HCT116 (cell line): ENCODE measurements around the gene DAGLA. TPM values are rescaled to one million over a fixed set of nuclear protein-coding genes. Genes with fewer than 3 reads are reported as not detected.

Experiments
- ATAC-seq: fragments of 200-7000 bp; cut with Tn5 transposase; 2 replicates; pipeline ENCODE4 v1.9.1; 2020; ENCODE audit warnings: mild to moderate bottlenecking, moderate library complexity
- BruUV-seq: library from RNA; stranded (reverse); fragments of 400-500 nt; replicated peaks from 2 replicates; lab custom pipeline; 2021; lab: Mats Ljungman, UMichigan
- CTCF ChIA-PET: fragments of 300-600 bp; sonication (Branson Sonifier 250); formaldehyde crosslinking; loops from one replicate; lab custom pipeline; 2021; ENCODE audit warnings: antibody characterized with exemption; lab: Charles Lee
- POLR2A ChIA-PET: fragments of 300-600, 350-600 bp; sonication (Branson Sonifier 250); formaldehyde crosslinking; loops from one replicate; lab custom pipeline; 2021; ENCODE audit warnings: antibody characterized with exemption; lab: Charles Lee
- RAD21 ChIA-PET, 2 experiments: fragments of 300-600 bp; sonication (Branson Sonifier 250); formaldehyde crosslinking; loops; one replicate each; lab custom pipeline; 2023; ENCODE audit warnings: low total read pairs in 2 of 2; ENCODE audit not compliant: uncharacterized antibody in 2 of 2, unreplicated experiment in 2 of 2, low non-redundant PET in 1 of 2; lab: Charles Lee
- DNase-seq: peaks from one replicate; pipeline ENCODE4 v3.0.0-alpha.2; 2010; ENCODE audit warnings: low read depth, low spot score
- H2AFZ ChIP-seq: fragments of 200-600 bp; shearing (Covaris generic), sonication (generic); 2 replicates; pipeline ENCODE4 v1.6.1; 2017; ENCODE audit warnings: low read depth, mixed run types, mixed read lengths, antibody characterized with exemption, low read length; ENCODE audit not compliant: poor library complexity, severe bottlenecking
- H3K27ac ChIP-seq: 2 replicates; pipeline ENCODE4 v1.5.1; 2012; ENCODE audit warnings: low read depth, low read length
- H3K27me3 ChIP-seq: fragments of 200-600 bp; sonication (generic); 2 replicates; pipeline ENCODE4 v1.6.1; 2016; ENCODE audit warnings: mixed run types, low read length, mixed read lengths; ENCODE audit not compliant: insufficient read depth
- H3K36me3 ChIP-seq, 2 experiments: fragments of 200-500 bp in 1 of 2; fragments of 200-600 bp in 1 of 2; sonication (Bioruptor generic) in 1 of 2; sonication (generic) in 1 of 2; 2 replicates each; pipeline versions ENCODE4 v1.5.1 to v1.6.1; 2014 to 2016; ENCODE audit warnings: low read length in 2 of 2, inconsistent platforms in 1 of 2, mixed read lengths in 1 of 2, mixed run types in 1 of 2; ENCODE audit not compliant: insufficient read depth in 2 of 2, control insufficient read depth in 1 of 2
- H3K4me1 ChIP-seq, 2 experiments: fragments of 200-600 bp in 1 of 2; sonication (generic) in 1 of 2; 2 replicates each; pipeline versions ENCODE4 v1.5.1 to v1.6.1; 2012 to 2017; ENCODE audit warnings: low read length in 2 of 2, inconsistent platforms in 1 of 2, mild to moderate bottlenecking in 1 of 2, mixed read lengths in 1 of 2, mixed run types in 1 of 2, moderate library complexity in 1 of 2; ENCODE audit not compliant: insufficient read depth in 2 of 2, control insufficient read depth in 1 of 2
- H3K4me2 ChIP-seq: fragments of 200-600 bp; sonication (generic); 2 replicates; pipeline ENCODE4 v1.6.1; 2017; ENCODE audit warnings: mixed run types, low read length, mixed read lengths
- H3K4me3 ChIP-seq, 2 experiments: fragments of 200-600 bp in 1 of 2; sonication (generic) in 1 of 2; replicated peaks in 1 of 2; 2 replicates each; pipeline ENCODE4 v1.5.1; 2011 to 2016; ENCODE audit warnings: low read length in 2 of 2, control low read depth in 1 of 2, low read depth in 1 of 2, mild to moderate bottlenecking in 1 of 2, mixed read lengths in 1 of 2, mixed run types in 1 of 2
- H3K79me2 ChIP-seq: fragments of 200-600 bp; sonication (generic); 2 replicates; pipeline ENCODE4 v1.6.1; 2017; ENCODE audit warnings: mild to moderate bottlenecking, mixed run types, low read length, moderate library complexity, mixed read lengths; ENCODE audit not compliant: insufficient read depth
- H3K9ac ChIP-seq: fragments of 200-600 bp; sonication (generic); 2 replicates; pipeline ENCODE4 v1.6.1; 2016; ENCODE audit warnings: low read length, mixed read lengths
- H3K9me2 ChIP-seq: fragments of 200-600 bp; sonication (generic), shearing (Covaris generic); 2 replicates; pipeline ENCODE4 v1.6.1; 2017; ENCODE audit warnings: mixed run types, mild to moderate bottlenecking, moderate library complexity; ENCODE audit not compliant: insufficient read depth
- H3K9me3 ChIP-seq, 2 experiments: fragments of 200-500 bp in 1 of 2; fragments of 200-600 bp in 1 of 2; sonication (Bioruptor generic) in 1 of 2; sonication (generic) in 1 of 2; 2 replicates each; pipeline ENCODE4 v1.6.1; 2014 to 2017; ENCODE audit warnings: low read length in 2 of 2, mixed read lengths in 2 of 2, inconsistent platforms in 1 of 2, low read depth in 1 of 2, mild to moderate bottlenecking in 1 of 2, mixed run types in 1 of 2, moderate library complexity in 1 of 2; ENCODE audit not compliant: control insufficient read depth in 1 of 2, insufficient read depth in 1 of 2
- H4K20me1 ChIP-seq: fragments of 200-600 bp; sonication (generic), shearing (Covaris generic); 2 replicates; pipeline ENCODE4 v1.6.1; 2017; ENCODE audit warnings: mixed run types, mild to moderate bottlenecking, moderate library complexity; ENCODE audit not compliant: insufficient read depth
- EGR1 ChIP-seq: IDR thresholded peaks from 2 replicates; pipeline ENCODE4 v1.6.1; 2012; ENCODE audit warnings: low read depth
- ELF1 ChIP-seq: IDR thresholded peaks from 2 replicates; pipeline ENCODE4 v1.6.1; 2012; ENCODE audit warnings: low read depth, borderline replicate concordance
- EZH2 ChIP-seq: fragments of 200-600 bp; sonication (generic); IDR thresholded peaks from 2 replicates; pipeline ENCODE4 v1.6.1; 2017; ENCODE audit warnings: antibody characterized with exemption, mixed run types
- FOSL1 ChIP-seq: IDR thresholded peaks from 2 replicates; pipeline ENCODE4 v1.6.1; 2012; ENCODE audit warnings: low read depth
- POLR2AphosphoS5 ChIP-seq: IDR thresholded peaks from 2 replicates; pipeline ENCODE4 v1.6.1; 2011; ENCODE audit warnings: mild to moderate bottlenecking, low read depth, low read length, moderate library complexity
- SP1 ChIP-seq: IDR thresholded peaks from 2 replicates; pipeline ENCODE4 v1.6.1; 2012; ENCODE audit warnings: low read depth
- TCF7L2 ChIP-seq: IDR thresholded peaks from 2 replicates; pipeline ENCODE4 v1.7.0; 2011; ENCODE audit warnings: borderline replicate concordance, inconsistent platforms; ENCODE audit not compliant: insufficient read depth, insufficient read length; ENCODE audit errors: extremely low read depth
- ZNF274 ChIP-seq: fragments of 200-500 bp; sonication (Bioruptor generic); IDR thresholded peaks from 2 replicates; pipeline ENCODE4 v1.6.1; 2014; ENCODE audit warnings: mild to moderate bottlenecking, low read depth, low read length, inconsistent platforms
- intact Hi-C: fragments of 100-400 bp; cut with micrococcal nuclease; formaldehyde crosslinking; loops from 2 replicates; pipeline ENCODE4 v1.10.0; 2022
- total RNA-seq: library from RNA; stranded (reverse); gene quantifications from one replicate; pipeline ENCODE4 v1.2.1, GENCODE V29; 2021; ENCODE audit not compliant: unreplicated experiment
- TF ChIP-seq, protein P1 (sequence below), 3 experiments: fragments of 200-600 bp in 1 of 3; sonication (generic) in 1 of 3; IDR thresholded peaks in 2 of 3; conservative IDR thresholded peaks in 1 of 3; 2 replicates each; pipeline ENCODE4 v1.5.1; 2012 to 2017; ENCODE audit warnings: low read depth in 2 of 3, low read length in 2 of 3, antibody characterized with exemption in 1 of 3, borderline replicate concordance in 1 of 3, control low read depth in 1 of 3, mild to moderate bottlenecking in 1 of 3, mixed read lengths in 1 of 3, mixed run types in 1 of 3, moderate library complexity in 1 of 3; ENCODE audit not compliant: insufficient read depth in 1 of 3
- TF ChIP-seq, protein P2 (sequence below): IDR thresholded peaks from 2 replicates; pipeline ENCODE4 v1.6.1; 2011; ENCODE audit warnings: mild to moderate bottlenecking, low read length, moderate library complexity; ENCODE audit not compliant: insufficient replicate concordance; ENCODE audit errors: extremely low read depth
- TF ChIP-seq, protein P3 (sequence below): IDR thresholded peaks from 2 replicates; pipeline ENCODE4 v1.6.1; 2012

Gene DAGLA
- total RNA-seq, 1 experiment from 2014 or later: 2.7 TPM

DNA sequence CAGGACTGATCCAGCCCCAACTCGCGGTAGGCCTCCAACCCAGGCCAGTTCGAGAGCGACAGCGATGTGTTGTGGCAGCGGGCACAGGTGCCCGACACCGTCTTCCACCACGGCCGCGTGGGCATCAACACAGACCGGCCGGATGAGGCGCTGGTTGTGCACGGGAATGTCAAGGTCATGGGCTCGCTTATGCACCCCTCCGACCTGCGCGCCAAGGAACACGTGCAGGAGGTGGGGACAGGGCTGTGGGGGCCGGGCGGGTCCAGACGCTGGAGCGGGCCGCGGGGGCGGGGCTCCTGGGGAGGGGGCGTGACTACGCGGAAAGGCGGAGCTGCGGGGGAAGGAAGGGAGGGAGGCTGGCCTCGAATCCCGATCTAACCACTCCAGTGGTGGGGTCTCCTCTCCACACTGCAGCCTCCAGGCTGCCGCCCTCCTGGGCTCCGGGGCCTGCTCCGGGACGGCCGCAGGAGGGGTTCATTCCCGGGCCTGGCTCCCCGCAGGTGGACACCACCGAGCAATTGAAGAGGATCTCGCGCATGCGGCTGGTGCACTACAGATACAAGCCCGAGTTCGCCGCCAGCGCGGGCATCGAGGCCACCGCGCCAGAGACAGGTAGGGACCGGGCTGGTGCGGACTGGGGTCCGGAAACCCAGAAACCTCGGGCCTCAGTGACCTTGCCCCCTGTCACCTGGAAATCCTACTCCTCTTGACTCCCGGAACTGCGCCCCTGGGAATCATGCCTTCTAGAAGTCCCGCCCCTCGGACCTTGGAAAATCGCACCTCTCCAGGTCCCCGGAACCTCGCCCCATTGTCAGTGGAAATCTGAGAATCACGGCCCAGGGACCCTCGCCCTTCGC lies 97.3 kb downstream of the DAGLA start:
- no TSS peak for BruUV-seq
- Histone ChIP-seq H3K4me3 (no peak overlapping the region), H4K20me1 (no peaks in the 10 kb centered on the region), H3K27ac (no peak overlapping the region), H3K9me3 (no peaks in the 10 kb centered on the region), H3K9ac (no peak overlapping the region), H3K4me2 (no peak overlapping the region), H3K9me2 (no peaks in the 10 kb centered on the region), H3K36me3 (peaks cover 3 to 12% of the 10 kb centered on the region in 2 experiments; a peak in 2 of 4 replicates), H3K79me2 (no peaks in the 10 kb centered on the region), H3K4me1 (peaks cover 3 to 4% of the 10 kb centered on the region in 2 experiments), H2AFZ (no peak overlapping the region), H3K27me3 (no peaks in the 10 kb centered on the region)
- DNase-seq (no peak), ATAC-seq (no peak)
- TF ChIP-seq EGR1 (no peak), EZH2 (no peak), ELF1 (no peak), SP1 (no peak), ZNF274 (no peak), POLR2AphosphoS5 (no peak), FOSL1 (no peak), TCF7L2 (no peak)
- TF ChIP-seq, protein P1, sequence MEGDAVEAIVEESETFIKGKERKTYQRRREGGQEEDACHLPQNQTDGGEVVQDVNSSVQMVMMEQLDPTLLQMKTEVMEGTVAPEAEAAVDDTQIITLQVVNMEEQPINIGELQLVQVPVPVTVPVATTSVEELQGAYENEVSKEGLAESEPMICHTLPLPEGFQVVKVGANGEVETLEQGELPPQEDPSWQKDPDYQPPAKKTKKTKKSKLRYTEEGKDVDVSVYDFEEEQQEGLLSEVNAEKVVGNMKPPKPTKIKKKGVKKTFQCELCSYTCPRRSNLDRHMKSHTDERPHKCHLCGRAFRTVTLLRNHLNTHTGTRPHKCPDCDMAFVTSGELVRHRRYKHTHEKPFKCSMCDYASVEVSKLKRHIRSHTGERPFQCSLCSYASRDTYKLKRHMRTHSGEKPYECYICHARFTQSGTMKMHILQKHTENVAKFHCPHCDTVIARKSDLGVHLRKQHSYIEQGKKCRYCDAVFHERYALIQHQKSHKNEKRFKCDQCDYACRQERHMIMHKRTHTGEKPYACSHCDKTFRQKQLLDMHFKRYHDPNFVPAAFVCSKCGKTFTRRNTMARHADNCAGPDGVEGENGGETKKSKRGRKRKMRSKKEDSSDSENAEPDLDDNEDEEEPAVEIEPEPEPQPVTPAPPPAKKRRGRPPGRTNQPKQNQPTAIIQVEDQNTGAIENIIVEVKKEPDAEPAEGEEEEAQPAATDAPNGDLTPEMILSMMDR (IDR thresholded peaks at IDR 0.05 in 2 of 3, conservative IDR thresholded peaks at IDR 0.05 in 1 of 3; ENCODE audit: borderline replicate concordance in 1 of 3, insufficient read depth in 1 of 3, low read depth in 2 of 3, low read length in 2 of 3): no peak
- TF ChIP-seq, protein P2, sequence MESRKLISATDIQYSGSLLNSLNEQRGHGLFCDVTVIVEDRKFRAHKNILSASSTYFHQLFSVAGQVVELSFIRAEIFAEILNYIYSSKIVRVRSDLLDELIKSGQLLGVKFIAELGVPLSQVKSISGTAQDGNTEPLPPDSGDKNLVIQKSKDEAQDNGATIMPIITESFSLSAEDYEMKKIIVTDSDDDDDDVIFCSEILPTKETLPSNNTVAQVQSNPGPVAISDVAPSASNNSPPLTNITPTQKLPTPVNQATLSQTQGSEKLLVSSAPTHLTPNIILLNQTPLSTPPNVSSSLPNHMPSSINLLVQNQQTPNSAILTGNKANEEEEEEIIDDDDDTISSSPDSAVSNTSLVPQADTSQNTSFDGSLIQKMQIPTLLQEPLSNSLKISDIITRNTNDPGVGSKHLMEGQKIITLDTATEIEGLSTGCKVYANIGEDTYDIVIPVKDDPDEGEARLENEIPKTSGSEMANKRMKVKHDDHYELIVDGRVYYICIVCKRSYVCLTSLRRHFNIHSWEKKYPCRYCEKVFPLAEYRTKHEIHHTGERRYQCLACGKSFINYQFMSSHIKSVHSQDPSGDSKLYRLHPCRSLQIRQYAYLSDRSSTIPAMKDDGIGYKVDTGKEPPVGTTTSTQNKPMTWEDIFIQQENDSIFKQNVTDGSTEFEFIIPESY: no peak
- TF ChIP-seq, protein P3, sequence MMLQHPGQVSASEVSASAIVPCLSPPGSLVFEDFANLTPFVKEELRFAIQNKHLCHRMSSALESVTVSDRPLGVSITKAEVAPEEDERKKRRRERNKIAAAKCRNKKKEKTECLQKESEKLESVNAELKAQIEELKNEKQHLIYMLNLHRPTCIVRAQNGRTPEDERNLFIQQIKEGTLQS: no peak
- intact Hi-C loops: no loop called here
- CTCF ChIA-PET: no interaction called here
- RAD21 ChIA-PET: no interaction called here
- POLR2A ChIA-PET: no interaction called here
